GM19351 (cell line): ENCODE measurements around the gene BPIFB6.

Experiments
- ATAC-seq: cut with Tn5 transposase; IDR thresholded peaks from one replicate; pipeline ENCODE4 v1.9.1; 2021; ENCODE audit warnings: mild to moderate bottlenecking, moderate library complexity; ENCODE audit not compliant: unreplicated experiment

The BPIFB6 gene

DNA sequence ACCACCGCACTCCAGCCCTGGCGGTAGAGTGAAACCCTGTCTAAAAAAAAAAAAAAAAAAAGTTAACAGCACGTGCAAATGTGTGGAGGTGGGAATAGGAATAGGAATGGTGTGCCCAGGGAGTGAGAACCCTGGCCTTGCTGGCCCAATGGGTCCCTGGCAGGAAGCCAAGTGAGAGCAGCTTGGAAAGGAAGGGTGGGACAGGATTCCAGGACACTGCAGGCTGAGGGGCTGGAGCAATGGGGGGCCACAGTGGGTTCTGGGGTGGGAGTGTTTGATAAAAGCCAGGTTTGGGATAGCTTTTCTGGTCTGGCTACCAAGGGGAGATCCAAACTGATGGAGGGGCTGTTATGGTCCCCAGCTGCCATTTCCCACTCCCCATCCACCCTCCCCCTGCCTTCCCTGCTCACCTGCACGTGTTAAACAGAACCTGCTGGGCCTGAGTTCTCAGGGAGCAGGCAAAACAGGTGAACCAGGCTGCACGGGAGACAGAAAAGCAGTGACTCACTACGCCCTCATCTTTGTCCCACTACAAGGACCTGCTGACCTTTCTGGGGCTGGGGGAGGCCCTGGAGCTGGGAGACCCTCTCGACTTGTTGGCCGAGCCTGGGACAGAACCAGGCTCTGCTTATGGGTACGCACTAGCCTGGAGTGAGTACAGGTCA is 30.5 kb upstream of the BPIFB6 start:
- no peak for ATAC-seq

DNA sequence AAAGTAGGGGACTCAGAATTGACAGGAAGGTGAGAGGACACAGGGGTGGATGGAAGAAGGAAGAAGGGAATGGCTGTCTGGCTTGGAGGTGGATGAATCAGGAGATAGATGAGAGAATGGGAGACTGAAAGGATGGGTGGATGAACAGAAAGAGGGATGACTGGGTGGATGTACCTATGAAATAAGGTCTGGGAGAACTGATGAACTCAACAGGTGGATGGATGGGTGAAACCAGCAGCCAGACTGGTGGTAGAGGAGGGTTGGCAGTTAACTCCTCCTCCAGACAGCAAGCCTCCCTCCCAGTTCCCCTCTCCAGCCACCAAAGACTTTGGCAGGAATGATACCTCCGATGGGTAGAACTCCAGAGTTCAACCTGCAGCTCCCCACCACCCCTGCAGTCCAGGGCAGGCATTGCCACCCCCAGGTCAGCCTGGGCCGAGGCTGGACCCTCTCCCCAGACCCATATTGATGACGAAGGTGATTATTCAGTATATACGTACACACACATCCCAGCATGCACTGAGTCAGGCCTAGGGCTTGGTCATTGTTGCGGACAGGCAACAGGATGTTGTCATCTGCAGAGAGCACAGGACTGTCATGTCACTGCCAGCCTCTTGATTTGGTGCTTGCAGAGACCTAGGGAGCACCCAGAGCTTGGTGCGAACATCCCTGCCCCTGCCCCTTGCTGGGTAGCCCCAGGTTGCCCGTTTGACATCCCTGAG is 29.2 kb upstream of the BPIFB6 start:
- ATAC-seq = no peak

DNA sequence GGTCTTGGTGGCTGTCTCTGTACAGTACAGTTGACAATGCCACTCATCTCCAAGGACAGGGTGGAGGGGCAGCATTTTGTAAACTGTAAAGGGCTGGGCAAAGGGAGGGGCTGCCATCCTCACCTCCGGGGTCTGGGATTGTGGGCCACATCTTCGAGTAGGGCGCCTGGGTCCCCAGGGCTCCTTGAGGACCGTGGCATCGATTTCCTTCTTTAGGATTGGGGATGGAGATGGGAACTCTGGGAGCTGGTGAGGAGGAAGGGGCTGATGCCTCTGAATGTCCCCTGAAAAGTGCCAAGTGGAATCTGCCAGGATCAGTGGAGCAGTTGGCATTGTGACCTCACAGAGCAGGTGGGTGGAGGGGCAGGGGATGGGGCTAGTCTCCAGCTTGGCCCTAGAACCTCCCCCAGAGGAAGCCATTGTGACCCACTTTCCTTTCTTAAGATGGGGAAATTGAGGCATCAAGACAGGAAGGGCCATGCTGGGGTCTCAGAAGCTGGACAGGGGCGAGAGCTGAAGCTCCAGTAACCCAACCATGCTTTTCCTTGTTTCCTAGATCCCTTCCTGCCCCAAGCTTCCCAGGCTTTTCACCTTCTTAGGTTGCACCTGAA is 27.2 kb upstream of the BPIFB6 start, which contains the start of gene SUN5:
Gene SUN5, minus strand, starts transcription at position 293 of the 611 bp plus-strand sequence. Its CDS starts 93 bp downstream, at position 200.
- no peak for ATAC-seq

DNA sequence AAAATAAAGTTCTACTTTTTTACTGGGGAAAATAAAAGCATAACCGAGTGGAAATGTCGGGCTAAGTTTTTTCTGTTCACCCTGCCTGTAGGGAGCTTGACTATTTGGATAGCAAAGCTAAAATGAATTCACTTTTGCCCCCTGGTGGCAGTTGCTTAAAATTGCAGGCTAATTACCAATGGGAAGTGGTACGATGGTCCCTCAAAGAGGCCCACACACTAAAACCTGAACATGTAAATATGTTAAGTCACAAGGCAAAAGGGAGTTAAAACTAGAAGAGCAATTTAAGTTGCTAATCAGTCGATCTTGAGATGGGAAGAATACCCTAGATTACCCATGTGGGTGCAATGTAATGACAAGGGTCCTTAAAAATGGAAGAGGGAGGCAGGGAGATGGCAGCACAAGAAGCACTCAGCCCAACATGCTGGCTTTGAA is 26.3 kb upstream of the BPIFB6 start:
- no peak for ATAC-seq

DNA sequence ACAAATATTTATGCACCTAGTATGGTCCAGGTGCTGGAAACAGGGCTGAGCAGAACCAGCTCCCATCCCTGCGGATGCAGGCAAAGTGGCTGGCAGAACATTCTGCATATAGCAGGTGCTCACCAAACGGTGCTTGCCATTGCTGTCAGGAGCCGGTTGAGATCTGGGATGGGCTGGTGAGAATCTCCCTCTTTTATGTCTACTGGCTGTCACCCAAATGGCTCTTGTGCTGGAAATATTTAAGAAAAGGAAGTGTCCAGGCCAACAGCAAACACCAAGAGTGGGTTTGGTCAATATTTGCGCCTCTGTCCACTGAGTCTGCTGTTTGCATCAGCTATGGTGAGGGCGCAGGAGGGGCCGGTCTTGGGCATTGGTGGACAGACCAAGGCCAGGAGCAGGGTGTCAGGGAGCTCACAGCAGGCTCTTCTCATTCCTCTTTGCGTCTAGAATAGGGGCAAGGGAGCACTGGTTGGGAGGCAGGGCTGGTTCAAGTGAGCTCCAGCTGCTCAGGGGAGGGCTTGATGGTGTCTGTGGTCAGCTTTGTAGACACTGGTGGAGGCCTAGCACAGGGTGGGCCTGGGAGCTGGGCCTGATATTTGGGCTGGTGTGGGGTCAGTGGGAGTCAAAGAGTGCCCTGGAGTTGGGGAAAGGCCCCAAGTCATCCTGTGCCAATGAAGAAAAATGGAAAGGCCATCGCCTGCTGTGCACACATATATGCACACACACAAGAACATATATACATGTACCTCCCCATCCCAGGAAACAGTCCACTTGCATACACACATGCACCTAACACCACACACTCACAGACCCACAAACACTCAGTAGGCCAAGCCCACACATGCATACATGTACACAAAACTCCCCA is 25.3 kb upstream of the BPIFB6 start:
- no peak for ATAC-seq

DNA sequence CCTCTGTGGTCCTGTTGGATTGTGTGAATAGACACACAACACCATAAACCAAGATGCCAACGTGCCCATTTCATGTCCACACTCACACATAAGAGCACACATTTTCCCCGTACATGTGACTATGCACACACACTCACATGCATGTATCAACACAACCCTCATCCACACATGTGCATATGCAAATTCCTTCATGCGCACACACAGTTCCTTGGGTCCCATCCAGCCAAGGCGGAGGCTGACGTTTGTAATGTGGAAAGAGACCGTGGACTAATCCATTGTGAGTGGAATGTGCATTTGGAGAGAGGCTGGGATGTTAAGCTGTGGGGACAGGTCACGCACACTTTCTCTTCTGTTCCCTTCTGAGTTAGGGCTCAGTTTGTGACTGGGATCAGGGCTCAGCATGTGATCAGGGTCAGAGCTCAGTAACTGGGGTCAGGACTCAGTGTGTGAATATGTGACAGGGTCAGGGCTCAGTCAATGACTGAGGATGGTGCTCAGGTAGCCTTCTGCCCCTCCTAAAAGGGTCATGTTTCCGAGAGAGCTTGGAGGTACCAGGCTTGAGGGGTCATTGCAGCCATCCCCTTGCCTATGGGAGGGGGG is 24.6 kb upstream of the BPIFB6 start:
- no peak for ATAC-seq

DNA sequence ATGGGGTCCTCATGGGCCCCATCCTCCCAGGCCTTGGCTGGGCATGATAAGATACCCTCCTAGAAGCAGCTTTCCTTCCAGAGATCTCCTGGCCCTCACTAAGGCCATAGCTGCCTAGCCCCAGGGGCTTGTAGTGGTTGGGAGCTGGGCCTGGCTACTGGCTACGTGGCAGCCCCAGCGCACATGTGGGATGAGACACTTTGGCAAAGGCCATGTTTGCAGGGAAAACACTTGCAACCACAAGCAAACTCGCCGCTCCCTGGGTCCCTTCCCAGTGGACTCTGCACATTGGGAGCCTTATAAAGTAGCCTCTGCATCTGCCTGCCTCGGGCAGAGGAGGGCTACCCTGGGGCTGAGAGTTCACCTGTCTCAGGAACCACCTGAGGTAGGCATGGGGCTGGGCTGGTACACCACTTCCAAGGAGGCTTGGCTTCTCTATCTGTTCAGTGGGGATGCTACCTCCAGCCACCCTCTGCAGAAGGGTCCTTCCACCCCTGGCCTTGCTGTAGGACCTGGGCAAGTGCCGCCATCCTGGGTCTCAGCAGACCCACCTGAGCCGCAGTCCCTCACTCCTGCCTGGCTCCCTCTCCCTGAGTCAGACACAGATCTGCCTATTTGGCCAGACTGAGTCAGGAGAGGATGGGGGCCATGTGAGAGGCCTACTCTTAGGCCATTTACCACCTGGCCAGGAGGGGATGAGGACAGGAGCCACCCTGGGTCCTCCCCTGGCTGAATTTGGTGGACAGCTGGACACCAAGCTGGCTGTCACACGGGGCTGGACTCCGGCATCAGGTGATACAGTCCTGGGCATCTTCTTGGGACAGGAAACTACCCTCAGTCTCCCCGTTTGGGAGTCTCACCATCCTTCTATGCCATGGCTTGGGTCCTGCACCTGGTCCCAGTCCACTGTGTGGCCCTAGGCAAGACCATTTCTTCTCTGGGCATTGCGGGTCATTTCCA is 23.8 kb upstream of the BPIFB6 start, which contains the start of gene BPIFB2:
Gene BPIFB2, plus strand, starts transcription at position 329 of the 960 bp plus-strand sequence. CDS start 871 bp downstream, outside the sequence.
- no peak for ATAC-seq

DNA sequence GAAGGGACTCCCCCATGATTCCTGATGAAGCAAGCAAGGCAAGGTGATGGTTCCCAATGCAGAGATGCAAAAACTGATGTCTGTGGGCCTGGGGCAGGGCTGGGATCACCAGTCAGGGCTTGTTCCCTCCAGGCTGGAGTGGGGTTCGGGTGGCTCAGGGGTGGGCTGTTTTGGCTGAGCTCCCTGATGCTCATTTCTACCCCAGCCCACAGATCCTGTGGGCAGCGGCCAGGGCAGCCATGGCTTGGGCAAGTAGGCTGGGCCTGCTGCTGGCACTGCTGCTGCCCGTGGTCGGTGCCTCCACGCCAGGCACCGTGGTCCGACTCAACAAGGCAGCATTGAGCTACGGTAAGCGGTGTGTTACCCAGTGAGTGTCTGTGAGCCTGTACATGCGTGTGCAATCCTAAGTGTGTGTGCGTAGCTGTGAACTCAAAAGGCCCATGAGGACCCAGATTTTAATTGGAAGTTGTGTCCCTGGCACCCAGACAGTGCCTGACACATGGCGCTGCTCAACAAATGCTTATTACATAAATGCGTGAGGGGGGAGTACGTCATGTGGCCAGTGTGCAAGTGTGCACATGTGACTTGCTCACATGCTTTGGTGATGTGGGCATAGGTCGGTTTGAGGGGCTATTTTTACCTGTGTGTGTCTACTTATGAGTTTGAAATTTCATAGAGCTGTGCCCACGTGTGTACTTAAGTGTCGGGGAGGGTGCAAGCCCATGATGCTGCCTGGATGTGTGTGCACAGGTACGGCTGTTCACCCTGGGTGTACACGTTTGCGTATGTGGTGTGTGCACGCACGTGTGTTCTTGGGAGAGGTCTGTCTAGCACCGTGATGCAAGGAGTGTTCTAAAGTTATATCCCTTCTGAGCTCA is 22.9 kb upstream of the BPIFB6 start:
- no peak for ATAC-seq

DNA sequence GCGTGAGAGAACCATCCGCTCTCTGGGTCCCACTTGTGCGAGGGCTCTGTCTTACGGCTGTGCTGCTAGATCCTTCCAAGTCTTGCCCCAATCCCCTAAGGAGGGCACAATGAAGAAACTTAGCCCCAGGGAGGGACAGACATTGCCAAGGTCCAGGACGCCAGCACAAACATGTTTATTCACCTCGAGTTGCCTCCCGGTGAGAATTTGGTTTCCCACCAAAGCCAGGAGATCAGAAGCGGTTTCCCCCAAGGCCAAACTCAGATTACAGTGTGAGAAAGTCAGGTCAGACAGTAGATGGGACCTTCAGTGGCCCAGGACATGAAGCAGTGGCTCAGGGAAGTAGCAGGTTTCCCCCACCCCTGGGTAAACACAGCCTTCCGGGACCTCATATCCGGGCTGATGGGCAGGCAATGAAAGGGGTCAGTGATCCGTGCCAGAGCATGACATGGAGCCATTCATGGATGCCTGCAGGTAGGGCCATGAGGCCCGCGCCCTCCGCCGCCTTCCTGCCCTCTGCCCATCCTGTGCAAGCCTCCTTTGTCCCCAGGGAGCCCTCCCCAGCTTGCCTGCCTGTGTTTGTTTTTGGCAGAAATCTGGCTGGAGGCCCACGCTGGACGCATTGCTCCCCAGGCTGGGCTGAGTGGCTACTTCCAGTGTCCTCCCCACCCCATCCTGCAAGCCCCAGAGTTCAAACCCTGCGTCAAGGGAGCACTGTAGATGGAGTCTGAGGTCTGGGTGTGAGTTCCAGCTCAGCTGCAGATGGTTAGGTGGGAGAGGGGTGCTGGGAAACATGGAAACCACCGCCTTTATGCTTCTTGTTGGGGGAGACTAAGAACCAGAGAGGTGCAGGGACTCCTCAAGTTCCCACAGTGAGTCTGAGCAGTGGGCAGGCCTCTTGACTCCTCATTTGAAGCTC is 22.0 kb upstream of the BPIFB6 start:
- no peak for ATAC-seq

DNA sequence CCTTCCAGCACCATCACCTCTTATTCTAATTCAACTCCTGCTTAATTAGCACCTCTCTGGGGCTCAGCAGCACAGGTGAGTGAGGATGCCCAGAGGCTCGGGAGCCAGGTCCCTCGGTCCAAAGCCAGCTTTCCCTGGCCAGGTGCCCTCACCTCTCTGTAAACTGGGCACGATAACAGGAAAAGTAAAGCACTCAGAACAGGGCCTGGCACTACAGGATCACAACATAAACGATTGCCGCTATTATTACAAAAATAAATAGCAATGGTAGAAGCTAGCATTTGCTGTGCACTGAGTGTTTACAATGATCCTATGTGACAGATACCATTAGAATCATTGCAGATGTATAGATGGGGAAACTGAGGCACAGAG is 21.3 kb upstream of the BPIFB6 start:
- no peak for ATAC-seq

DNA sequence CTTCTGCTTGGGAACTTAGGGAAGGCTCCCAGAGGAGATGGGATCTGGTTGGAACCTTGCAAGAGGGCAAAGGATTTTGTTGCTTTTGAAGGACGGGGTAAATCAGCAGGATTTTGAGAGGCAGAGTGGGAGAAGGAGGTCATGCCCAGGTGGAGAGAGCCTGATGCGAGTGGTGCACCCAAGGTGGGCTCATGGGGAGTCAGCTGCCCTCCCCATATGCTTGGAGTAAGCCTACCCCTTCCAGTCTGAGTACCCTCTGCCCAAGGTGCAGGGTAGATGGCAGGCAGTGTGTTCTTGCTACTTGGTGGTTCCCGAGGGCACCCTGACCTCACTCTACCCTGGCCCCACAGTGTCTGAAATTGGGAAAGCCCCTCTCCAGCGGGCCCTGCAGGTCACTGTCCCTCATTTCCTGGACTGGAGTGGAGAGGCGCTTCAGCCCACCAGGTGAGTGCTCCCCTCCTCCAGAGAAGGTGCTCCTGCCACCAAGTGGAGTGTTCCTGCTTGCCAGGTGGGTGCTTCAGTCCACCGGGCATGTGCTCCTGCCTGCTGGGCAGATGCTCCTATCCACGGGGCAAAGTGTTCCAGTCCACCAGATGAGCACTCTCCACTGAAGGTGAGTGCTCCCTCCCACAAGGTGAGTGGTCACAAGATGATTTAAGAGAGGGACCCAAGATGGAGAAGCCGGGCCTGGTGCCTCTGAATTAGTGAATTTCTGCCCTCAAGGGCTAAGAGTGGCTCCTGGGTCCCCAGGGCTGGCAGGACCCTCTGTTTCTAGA is 20.6 kb upstream of the BPIFB6 start:
- no peak for ATAC-seq

DNA sequence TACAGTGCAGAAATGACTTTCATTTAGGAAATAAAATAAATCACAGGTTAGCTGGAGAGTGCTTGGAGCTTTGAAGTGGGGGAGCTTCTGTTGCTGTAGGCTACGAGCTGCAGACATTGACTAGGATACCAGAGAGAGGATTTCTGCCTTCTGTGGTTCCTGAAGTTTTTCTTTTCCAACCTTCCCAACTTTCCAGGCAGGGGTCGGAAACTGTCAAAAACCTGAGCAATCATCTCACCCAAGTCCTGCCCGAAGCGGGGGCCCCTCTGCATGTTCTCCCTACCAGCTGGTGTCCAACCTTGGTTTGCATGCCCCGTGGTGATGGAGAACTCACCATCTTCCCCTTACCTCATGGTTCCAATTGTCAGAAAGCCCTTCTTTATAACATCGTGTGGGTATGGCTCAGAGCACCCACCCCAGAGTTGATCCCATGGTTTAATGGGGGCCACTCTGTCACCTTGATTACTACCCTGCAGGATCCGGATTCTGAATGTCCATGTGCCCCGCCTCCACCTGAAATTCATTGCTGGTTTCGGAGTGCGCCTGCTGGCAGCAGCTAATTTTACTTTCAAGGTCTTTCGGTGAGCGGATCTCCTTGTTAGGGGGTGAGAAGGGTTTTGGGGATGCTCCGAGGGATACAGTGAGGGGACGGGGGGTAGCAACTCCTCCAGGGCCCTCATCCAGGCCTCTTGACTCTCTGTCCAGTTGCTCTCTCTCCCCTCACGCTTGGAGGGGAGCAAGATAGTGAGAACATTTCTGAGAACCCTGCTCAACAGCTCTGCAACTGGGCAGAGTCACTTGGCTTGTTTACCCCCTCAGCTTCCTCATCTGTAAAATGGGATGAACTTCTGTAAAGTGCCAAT is 18.9 kb upstream of the BPIFB6 start:
- ATAC-seq = no peak

DNA sequence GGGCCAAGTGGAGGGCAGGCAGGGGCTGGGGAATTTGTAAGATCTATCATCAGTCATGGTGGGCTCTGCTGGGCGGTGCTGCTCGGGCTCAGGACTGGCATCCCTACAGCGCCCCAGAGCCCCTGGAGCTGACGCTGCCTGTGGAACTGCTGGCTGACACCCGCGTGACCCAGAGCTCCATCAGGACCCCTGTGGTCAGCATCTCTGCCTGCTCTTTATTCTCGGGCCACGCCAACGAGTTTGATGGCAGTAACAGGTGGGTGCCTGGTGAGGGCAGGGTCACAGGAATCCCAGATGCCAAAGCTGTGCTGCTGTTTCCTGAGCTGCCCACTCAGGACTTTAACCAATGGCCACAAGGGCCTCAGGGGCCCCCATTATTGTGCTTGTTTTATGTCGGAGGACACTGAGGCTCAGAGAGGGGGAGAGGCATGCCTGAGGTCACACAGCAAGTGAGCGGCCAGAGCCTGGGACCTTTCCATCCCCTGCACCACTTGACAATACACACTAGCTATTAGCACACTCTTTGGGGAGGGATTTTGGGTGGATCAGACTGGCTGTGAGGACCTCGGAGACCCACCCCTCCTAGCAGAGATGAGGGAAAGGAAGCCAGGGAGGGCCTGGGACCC is 17.6 kb upstream of the BPIFB6 start:
- no peak for ATAC-seq

DNA sequence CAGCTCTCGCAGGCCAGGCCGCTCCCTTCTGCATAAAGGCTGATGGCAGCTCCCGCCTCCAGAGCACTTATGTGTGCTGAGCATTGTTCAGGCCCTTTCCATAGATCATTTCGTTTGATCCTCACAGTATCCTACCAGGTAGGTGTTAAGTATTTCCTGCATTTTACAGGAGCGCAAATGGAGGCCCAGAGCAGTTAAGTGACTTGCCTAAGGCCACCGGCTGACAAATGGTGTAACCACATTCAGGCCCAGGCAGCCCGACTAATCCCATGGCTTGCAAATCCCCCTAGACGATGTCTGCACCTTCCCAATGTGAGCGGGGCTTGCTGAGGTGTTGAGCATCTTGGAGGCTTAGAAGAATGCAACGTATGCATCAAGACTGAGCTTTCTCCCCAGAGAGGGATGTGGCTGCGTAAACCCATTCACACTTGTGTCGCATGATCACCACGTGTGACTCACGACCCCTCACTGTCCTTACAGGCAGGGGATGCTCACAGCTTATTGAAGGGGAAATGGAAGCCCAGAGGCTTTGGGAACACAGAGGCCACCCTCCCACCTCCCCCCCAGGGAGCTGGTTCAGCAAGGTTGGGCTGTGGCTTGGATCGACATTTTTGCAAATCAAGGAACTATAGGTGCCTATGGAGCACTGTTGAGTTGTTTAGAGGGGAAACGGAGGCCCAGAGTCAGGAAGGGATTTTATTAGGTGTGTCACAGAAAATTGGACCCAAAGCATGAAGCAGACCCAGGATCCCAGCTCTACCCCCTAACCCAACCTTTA is 16.9 kb upstream of the BPIFB6 start:
- no peak for ATAC-seq

DNA sequence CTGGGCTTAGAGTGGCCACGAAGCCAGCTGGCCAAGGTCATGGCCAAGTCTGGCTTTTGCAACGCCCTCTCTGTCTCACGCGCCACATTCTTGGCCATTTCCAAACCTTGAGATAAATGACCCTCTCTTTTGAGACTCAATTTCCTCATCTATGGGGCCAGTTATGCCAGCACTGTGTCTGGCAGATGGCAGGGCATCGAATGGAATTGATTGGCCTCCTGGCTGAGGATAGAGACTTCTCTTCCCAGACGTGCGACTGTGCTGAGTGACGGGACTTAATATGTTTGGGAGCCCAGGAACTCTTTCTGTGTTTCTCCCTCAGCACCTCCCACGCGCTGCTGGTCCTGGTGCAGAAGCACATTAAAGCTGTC is 16.3 kb upstream of the BPIFB6 start:
- no peak for ATAC-seq
